Epithelial cell of esophagus (primary cell): ENCODE data around the gene GADD45B.

Experiments
- DNase-seq: peaks from one replicate; pipeline ENCODE4 v3.0.0; 2010; ENCODE audit warnings: low read depth
- H3K4me3 ChIP-seq: 2 replicates; pipeline ENCODE4 v1.5.1; 2011; ENCODE audit warnings: mild to moderate bottlenecking, low read length, control low read depth
- TF ChIP-seq, protein P1 (sequence below): IDR thresholded peaks from 2 replicates; pipeline ENCODE4 v1.5.1; 2011; ENCODE audit warnings: low read depth, mild to moderate bottlenecking, low read length, control low read depth, inconsistent platforms; ENCODE audit not compliant: insufficient read depth; ENCODE audit errors: missing control alignments

Gene GADD45B

DNA sequence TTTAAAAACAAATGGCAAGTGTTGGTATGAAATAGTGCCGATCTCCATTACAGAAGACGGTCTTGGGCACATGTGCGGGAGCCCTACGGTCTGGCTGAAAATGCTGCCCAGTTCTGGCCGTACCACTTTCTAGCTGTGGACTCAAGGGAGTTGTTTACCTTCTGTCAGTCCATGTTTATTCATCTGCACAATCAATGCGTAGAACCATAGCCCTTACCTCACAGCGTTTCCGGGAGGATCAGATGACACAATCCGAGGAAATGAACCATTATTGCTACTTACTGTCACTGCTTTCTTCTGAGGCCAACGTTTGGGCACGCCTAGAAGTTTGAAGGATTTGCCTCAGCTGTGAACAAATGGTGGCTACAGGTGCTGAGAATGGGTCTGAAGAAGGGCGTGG, 31.2 kb downstream of the GADD45B start:
- peak; percentile 88 for DNase-seq
- H3K4me3 ChIP-seq = no peak overlapping the region
- TF ChIP-seq, protein P1, sequence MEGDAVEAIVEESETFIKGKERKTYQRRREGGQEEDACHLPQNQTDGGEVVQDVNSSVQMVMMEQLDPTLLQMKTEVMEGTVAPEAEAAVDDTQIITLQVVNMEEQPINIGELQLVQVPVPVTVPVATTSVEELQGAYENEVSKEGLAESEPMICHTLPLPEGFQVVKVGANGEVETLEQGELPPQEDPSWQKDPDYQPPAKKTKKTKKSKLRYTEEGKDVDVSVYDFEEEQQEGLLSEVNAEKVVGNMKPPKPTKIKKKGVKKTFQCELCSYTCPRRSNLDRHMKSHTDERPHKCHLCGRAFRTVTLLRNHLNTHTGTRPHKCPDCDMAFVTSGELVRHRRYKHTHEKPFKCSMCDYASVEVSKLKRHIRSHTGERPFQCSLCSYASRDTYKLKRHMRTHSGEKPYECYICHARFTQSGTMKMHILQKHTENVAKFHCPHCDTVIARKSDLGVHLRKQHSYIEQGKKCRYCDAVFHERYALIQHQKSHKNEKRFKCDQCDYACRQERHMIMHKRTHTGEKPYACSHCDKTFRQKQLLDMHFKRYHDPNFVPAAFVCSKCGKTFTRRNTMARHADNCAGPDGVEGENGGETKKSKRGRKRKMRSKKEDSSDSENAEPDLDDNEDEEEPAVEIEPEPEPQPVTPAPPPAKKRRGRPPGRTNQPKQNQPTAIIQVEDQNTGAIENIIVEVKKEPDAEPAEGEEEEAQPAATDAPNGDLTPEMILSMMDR = no peak

DNA sequence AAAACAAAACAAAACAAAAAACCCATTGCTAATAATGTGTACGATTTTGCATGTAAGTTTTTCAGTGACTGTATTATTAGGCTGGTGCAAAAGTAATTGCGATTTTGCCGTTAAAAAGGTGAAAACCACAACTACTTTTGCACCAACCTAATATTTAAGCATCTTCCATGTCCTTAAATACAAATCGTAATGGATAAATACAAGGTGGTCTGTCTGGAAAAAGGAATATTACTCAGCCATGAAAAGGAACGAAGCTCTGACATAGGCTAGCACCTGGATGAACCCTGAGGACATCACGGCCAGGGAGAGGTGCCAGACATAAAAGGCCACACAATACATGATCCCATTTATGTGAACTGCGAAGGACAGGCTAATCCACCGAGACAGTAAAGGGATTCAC, 33.2 kb downstream of the GADD45B start:
- no peak overlapping the region for H3K4me3 ChIP-seq
- TF ChIP-seq, protein P1 = no peak
- no peak for DNase-seq

DNA sequence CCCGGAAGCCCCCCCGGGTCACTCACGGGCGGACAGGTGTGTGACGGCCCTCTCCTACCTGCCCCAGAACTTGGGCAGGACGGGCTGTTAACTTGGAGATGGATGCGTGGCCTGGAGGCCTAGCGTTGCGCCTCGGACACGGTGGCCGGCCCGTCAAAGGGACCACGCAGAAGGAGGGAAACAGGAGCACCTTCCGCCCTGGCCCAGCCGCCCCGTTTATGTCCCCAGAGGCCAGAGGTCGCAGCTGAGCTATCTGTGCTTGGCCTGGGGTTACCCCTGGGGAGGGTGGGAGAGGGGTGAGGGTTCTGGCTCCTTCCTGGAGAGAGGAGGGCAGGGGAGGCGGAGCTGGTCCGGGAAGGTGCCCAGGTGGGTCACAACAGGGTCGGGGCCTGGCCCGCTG, 35.6 kb downstream of the GADD45B start:
- no peak overlapping the region for H3K4me3 ChIP-seq
- TF ChIP-seq, protein P1 = no peak
- DNase-seq = no peak

DNA sequence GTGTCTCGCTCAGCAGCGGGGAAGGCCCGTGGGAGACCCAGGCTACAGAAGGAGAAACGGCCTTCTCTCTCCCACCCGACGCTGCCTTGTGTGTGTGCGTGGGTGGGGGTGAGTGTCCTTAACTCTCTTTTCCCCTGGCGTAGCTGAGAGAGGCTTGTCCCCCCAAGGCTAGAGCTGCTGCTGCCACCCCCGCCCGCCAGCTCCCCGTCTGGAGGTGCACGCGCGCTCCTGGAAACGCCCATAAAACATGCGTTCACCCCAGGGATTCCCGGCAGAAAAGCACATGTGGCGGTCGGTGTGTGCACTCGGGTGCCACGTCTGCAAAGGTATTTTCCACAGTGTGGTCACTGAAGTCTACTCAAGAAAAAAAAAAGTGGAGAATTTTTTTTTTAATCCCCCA, 36.1 kb downstream of the GADD45B start:
- no peak for DNase-seq
- TF ChIP-seq, protein P1 = no peak
- no peak overlapping the region for H3K4me3 ChIP-seq

DNA sequence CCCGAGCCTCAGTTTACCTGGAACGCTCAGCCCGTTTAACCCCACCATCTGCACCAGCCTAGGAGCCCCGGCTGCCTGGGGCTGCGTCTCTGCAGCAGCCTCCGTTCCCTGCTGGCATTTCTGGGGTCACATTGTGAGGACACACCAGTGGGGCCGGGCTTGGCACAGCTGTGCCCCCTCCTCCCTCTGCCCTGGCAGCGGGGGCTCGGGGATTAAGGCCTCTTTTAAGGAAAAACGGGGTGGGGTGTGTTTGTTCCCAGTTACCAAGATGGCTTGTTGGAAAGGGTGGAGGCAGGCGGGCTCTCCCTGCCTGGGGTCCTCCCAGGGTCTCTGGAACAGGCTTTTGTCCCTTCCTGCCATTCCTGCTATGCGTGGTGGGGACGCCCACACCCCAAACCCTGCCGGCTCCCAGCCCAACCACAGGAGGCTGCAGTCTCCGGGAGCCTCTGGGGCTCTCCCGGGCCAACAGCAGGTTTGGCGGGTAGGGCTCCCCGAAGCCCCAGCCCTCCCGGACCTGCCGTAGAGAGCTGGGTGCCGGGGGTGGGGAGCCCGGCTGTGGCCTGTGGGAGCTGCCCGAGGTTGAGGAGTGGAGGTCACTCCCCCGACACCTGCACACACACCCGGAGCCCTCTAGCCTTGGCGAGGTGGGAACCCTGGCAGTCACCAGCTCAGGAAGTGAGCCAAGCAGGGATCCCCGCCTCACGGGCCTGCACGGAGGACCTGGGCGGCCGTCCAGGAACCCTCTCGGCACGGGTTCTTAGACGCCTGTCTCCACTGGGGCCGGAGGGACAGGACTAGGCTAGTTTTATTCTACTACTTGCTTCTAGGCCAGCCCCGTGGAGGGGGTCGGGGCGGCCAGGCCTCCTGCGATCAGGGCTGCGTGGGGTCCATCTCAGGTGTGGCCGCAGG, 36.9 kb downstream of the GADD45B start:
- no peak overlapping the region for H3K4me3 ChIP-seq
- TF ChIP-seq, protein P1 = no peak
- DNase-seq = no peak

DNA sequence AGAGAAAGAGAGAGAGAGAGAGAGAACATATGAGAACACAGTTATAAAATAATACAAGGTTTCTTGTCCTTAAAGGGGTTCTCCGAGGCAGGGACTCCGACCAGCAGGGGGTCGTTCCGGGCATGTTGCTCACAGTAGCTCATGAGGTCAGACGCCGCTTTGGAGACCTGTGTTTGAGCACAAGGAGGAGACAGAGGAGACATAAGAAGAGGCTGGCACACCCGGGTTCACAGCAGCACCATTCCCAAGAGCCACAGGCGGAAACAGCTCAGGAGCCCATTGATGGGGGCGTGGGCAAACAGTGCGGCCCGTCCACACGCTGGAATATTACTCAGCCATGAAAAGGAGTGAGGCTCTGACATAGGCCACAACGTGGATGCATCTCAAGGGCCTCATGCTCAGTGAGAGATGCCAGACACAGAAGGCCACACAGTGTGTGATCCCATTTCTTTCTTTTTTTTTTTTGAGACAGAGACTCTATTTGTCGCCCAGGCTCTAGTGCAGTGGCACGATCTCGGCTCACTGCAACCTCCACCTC, 39.1 kb downstream of the GADD45B start:
- TF ChIP-seq, protein P1 = no peak
- no peak for DNase-seq
- no peak overlapping the region for H3K4me3 ChIP-seq
